H9 (cell line): Measurements from ENCODE around the gene FAM228B. TPM values are rescaled to one million over a fixed set of nuclear protein-coding genes. Genes with fewer than 3 reads are reported as not detected.

ENCODE experiments used
- DNase-seq: peaks from one replicate; pipeline ENCODE4 v3.0.0-alpha.2; 2017
- H2AFZ ChIP-seq: one replicate; pipeline ENCODE4 v1.6.1; 2013; ENCODE audit warnings: mild to moderate bottlenecking, low read length, control low read depth, moderate library complexity
- H2AK5ac ChIP-seq: 2 replicates; pipeline ENCODE4 v1.6.1; 2013; ENCODE audit warnings: low read length, control low read depth, mixed read lengths; ENCODE audit not compliant: insufficient read length
- H2BK120ac ChIP-seq: one replicate; pipeline ENCODE4 v1.6.1; 2013; ENCODE audit warnings: low read depth, mild to moderate bottlenecking, low read length, control low read depth, inconsistent platforms; ENCODE audit not compliant: poor library complexity, severe bottlenecking
- H2BK12ac ChIP-seq: 2 replicates; pipeline ENCODE4 v1.6.1; 2013; ENCODE audit warnings: low read length, control low read depth, mixed read lengths, low read depth; ENCODE audit not compliant: insufficient read length
- H2BK15ac ChIP-seq: 2 replicates; pipeline ENCODE4 v1.6.1; 2013; ENCODE audit warnings: low read depth, low read length, control low read depth
- H2BK20ac ChIP-seq: one replicate; pipeline ENCODE4 v1.6.1; 2013; ENCODE audit warnings: low read depth, mild to moderate bottlenecking, low read length, control low read depth, inconsistent platforms; ENCODE audit not compliant: poor library complexity, severe bottlenecking
- H2BK5ac ChIP-seq: 2 replicates; pipeline ENCODE4 v1.6.1; 2013; ENCODE audit warnings: low read length, control low read depth, mixed read lengths; ENCODE audit not compliant: insufficient read length
- H3K14ac ChIP-seq: 2 replicates; pipeline ENCODE4 v1.6.1; 2013; ENCODE audit warnings: low read length, control low read depth; ENCODE audit not compliant: insufficient read depth
- H3K18ac ChIP-seq: 2 replicates; pipeline ENCODE4 v1.6.1; 2013; ENCODE audit warnings: low read depth, mild to moderate bottlenecking, mixed read lengths, low read length, control low read depth; ENCODE audit not compliant: insufficient read length
- H3K23ac ChIP-seq: 2 replicates; pipeline ENCODE4 v1.6.1; 2013; ENCODE audit warnings: low read length, control low read depth, mixed read lengths, low read depth; ENCODE audit not compliant: insufficient read length
- H3K23me2 ChIP-seq: 2 replicates; pipeline ENCODE4 v1.6.1; 2013; ENCODE audit warnings: low read depth, mild to moderate bottlenecking, mixed read lengths, low read length, control low read depth; ENCODE audit not compliant: insufficient read length, poor library complexity, severe bottlenecking
- H3K27ac ChIP-seq: 2 replicates; pipeline ENCODE4 v1.5.1; 2013; ENCODE audit warnings: low read length, control low read depth, mixed read lengths, low read depth; ENCODE audit not compliant: insufficient read length
- H3K27me3 ChIP-seq: 2 replicates; pipeline ENCODE4 v1.6.1; 2013; ENCODE audit warnings: low read length, control low read depth, inconsistent platforms; ENCODE audit not compliant: insufficient read depth
- H3K4ac ChIP-seq: 2 replicates; pipeline ENCODE4 v1.6.1; 2013; ENCODE audit warnings: low read depth, mild to moderate bottlenecking, control low read depth, inconsistent platforms, low read length, moderate library complexity
- H3K4me1 ChIP-seq: 2 replicates; pipeline ENCODE4 v1.6.1; 2013; ENCODE audit warnings: low read length, control low read depth, inconsistent platforms; ENCODE audit not compliant: insufficient read depth
- H3K4me2 ChIP-seq: 2 replicates; pipeline ENCODE4 v1.6.1; 2013; ENCODE audit warnings: low read length, control low read depth, mixed read lengths; ENCODE audit not compliant: insufficient read length, insufficient read depth
- H3K56ac ChIP-seq: 2 replicates; pipeline ENCODE4 v1.6.1; 2013; ENCODE audit warnings: low read depth, mild to moderate bottlenecking, mixed read lengths, low read length, control low read depth; ENCODE audit not compliant: insufficient read length
- H3K79me1 ChIP-seq: 2 replicates; pipeline ENCODE4 v1.6.1; 2013; ENCODE audit warnings: low read depth, mild to moderate bottlenecking, moderate library complexity, low read length, control low read depth, inconsistent platforms; ENCODE audit not compliant: insufficient read depth, poor library complexity, severe bottlenecking
- H3K79me2 ChIP-seq: 2 replicates; pipeline ENCODE4 v1.6.1; 2013; ENCODE audit warnings: low read length, control low read depth, inconsistent platforms; ENCODE audit not compliant: insufficient read depth
- H3K9ac ChIP-seq: 2 replicates; pipeline ENCODE4 v1.6.1; 2013; ENCODE audit warnings: low read length, control low read depth, mixed read lengths; ENCODE audit not compliant: insufficient read length; ENCODE audit errors: extremely low read depth
- H3K9me3 ChIP-seq: one replicate; pipeline ENCODE4 v1.6.1; 2013; ENCODE audit warnings: low read depth, low read length, inconsistent platforms; ENCODE audit not compliant: control insufficient read depth
- H3T11ph ChIP-seq: one replicate; pipeline ENCODE4 v1.6.1; 2013; ENCODE audit warnings: mild to moderate bottlenecking, low read length, control low read depth, inconsistent platforms
- H4K20me1 ChIP-seq: one replicate; pipeline ENCODE4 v1.6.1; 2013; ENCODE audit not compliant: control insufficient read depth, insufficient read length, insufficient read depth
- H4K5ac ChIP-seq: 2 replicates; pipeline ENCODE4 v1.6.1; 2013; ENCODE audit warnings: low read depth, mild to moderate bottlenecking, mixed read lengths, low read length, control low read depth; ENCODE audit not compliant: insufficient read length
- H4K8ac ChIP-seq: replicated peaks from 2 replicates; pipeline ENCODE4 v1.6.1; 2013; ENCODE audit warnings: low read length, control low read depth, mixed read lengths, low read depth; ENCODE audit not compliant: insufficient read length
- H4K91ac ChIP-seq: 2 replicates; pipeline ENCODE4 v1.6.1; 2013; ENCODE audit warnings: low read depth, mild to moderate bottlenecking, moderate library complexity, mixed read lengths, low read length, control low read depth; ENCODE audit not compliant: insufficient read length
- H3K27ac Mint-ChIP-seq, 3 experiments: 2 replicates in 2 of 3; 3 replicates in 1 of 3; pipeline ENCODE4 v1.8.0; 2020 to 2021; ENCODE audit warnings: mixed read lengths in 3 of 3, mild to moderate bottlenecking in 1 of 3, moderate library complexity in 1 of 3
- H3K27me3 Mint-ChIP-seq: 2 replicates; pipeline ENCODE4 v1.8.0; 2021; ENCODE audit warnings: low read depth, mild to moderate bottlenecking, moderate library complexity, mixed read lengths
- H3K36me3 Mint-ChIP-seq, 3 experiments: 2 replicates in 2 of 3; 3 replicates in 1 of 3; pipeline ENCODE4 v1.8.0; 2020 to 2021; ENCODE audit warnings: low read depth in 3 of 3, mixed read lengths in 3 of 3; ENCODE audit not compliant: insufficient read depth in 1 of 3
- H3K4me1 Mint-ChIP-seq, 2 experiments: 2 replicates each; pipeline ENCODE4 v1.8.0; 2020; ENCODE audit warnings: mixed read lengths in 2 of 2
- H3K4me3 Mint-ChIP-seq, 2 experiments: 2 replicates in 1 of 2; 3 replicates in 1 of 2; pipeline ENCODE4 v1.8.0; 2020 to 2021; ENCODE audit warnings: mild to moderate bottlenecking in 2 of 2, mixed read lengths in 2 of 2, moderate library complexity in 1 of 2
- H3K9me3 Mint-ChIP-seq, 2 experiments: 2 replicates in 1 of 2; 3 replicates in 1 of 2; pipeline ENCODE4 v1.8.0; 2020; ENCODE audit warnings: mild to moderate bottlenecking in 2 of 2, mixed read lengths in 2 of 2, moderate library complexity in 1 of 2
- WGBS: extraction: QIAGEN DNeasy Blood & Tissue Kit; methylation state at CpG from one replicate; pipeline ENCODE4 v1.1.7; 2013; ENCODE audit warnings: missing lambda C conversion rate, low lambda C conversion rate, mixed read lengths; ENCODE audit not compliant: insufficient read length; ENCODE audit errors: extremely low coverage; 5-methylcytosine and 5-hydroxymethylcytosine counted together
- total RNA-seq: library from RNA; stranded (reverse); gene quantifications from 2 replicates; pipeline ENCODE4 v1.2.1, GENCODE V29; 2021
- TF ChIP-seq, protein P1 (sequence below): fragments of 200-600 bp; sonication (generic); conservative IDR thresholded peaks from 3 replicates; pipeline ENCODE4 v1.8.0; 2021; ENCODE audit warnings: antibody characterized with exemption, mild to moderate bottlenecking

Gene FAM228B
- total RNA-seq, 1 experiment from 2014 or later = 6.5 TPM

GRCh38 chr2:24086241-24086640 lies 37.0 kb upstream of the FAM228B start:
- no peak overlapping the region for H3K27ac ChIP-seq
- H3T11ph ChIP-seq = no peak overlapping the region
- peaks cover 2% of the 10 kb centered on the region; the same call in 1 of the 2 replicates for H3K4me1 ChIP-seq
- no CpG with 5 or more reads among the region's 1 CpG for WGBS
- H3K23me2 ChIP-seq = peaks cover 15% of the 10 kb centered on the region
- H3K9ac ChIP-seq = no peak overlapping the region
- Mint-ChIP-seq H3K27ac (no peak overlapping the region), H3K4me1 (peaks cover 14 to 19% of the 10 kb centered on the region in 2 experiments), H3K36me3 (peaks cover 10 to 16% (median 15%) of the 10 kb centered on the region in 3 experiments; a peak in 6 of 7 replicates), H3K27me3 (no peaks in the 10 kb centered on the region), H3K9me3 (no peaks in the 10 kb centered on the region), H3K4me3 (no peak overlapping the region)
- no peaks in the 10 kb centered on the region for H3K79me2 ChIP-seq
- TF ChIP-seq, protein P1, sequence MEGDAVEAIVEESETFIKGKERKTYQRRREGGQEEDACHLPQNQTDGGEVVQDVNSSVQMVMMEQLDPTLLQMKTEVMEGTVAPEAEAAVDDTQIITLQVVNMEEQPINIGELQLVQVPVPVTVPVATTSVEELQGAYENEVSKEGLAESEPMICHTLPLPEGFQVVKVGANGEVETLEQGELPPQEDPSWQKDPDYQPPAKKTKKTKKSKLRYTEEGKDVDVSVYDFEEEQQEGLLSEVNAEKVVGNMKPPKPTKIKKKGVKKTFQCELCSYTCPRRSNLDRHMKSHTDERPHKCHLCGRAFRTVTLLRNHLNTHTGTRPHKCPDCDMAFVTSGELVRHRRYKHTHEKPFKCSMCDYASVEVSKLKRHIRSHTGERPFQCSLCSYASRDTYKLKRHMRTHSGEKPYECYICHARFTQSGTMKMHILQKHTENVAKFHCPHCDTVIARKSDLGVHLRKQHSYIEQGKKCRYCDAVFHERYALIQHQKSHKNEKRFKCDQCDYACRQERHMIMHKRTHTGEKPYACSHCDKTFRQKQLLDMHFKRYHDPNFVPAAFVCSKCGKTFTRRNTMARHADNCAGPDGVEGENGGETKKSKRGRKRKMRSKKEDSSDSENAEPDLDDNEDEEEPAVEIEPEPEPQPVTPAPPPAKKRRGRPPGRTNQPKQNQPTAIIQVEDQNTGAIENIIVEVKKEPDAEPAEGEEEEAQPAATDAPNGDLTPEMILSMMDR = no peak
- no peak overlapping the region for H4K8ac ChIP-seq
- no peak overlapping the region for H2AFZ ChIP-seq
- H3K27me3 ChIP-seq = no peaks in the 10 kb centered on the region
- no peak overlapping the region for H2AK5ac ChIP-seq
- H3K14ac ChIP-seq = no peak overlapping the region
- no peak overlapping the region for H3K56ac ChIP-seq
- H2BK15ac ChIP-seq = no peak overlapping the region
- H2BK12ac ChIP-seq = no peak overlapping the region
- no peak overlapping the region for H3K4ac ChIP-seq
- no peak overlapping the region for H4K91ac ChIP-seq
- H4K20me1 ChIP-seq = peaks cover 2% of the 10 kb centered on the region
- DNase-seq = no peak
- no peaks in the 10 kb centered on the region for H3K79me1 ChIP-seq
- no peak overlapping the region for H3K18ac ChIP-seq
- no peak overlapping the region for H4K5ac ChIP-seq
- H2BK120ac ChIP-seq = no peak overlapping the region
- no peaks in the 10 kb centered on the region for H3K9me3 ChIP-seq
- no peak overlapping the region for H3K23ac ChIP-seq
- H2BK20ac ChIP-seq = no peak overlapping the region
- H2BK5ac ChIP-seq = no peak overlapping the region
- no peak overlapping the region for H3K4me2 ChIP-seq
